RKO (cell line): ENCODE results near the gene MAB21L1.

Source experiments
- DNase-seq: peaks from one replicate; pipeline ENCODE4 v3.0.0-alpha.2; 2016; ENCODE audit warnings: low spot score

The MAB21L1 gene

GRCh38 chr13:35475960-35476943 is at the start of gene MAB21L1:
TSS of gene MAB21L1 (minus strand) at chr13:35476689. CDS start at chr13:35476138, 551 bp downstream.
- no peak for DNase-seq

- no peak for DNase-seq
Observed at GRCh38 chr13:35524171-35524570, 47.7 kb upstream of the MAB21L1 start.

- DNase-seq = no peak
Observed at GRCh38 chr13:35518337-35518946, 42.0 kb upstream of the MAB21L1 start.

GRCh38 chr13:35514801-35515502 is 38.5 kb upstream of the MAB21L1 start:
- DNase-seq = no peak

- no peak for DNase-seq
Observed at GRCh38 chr13:35514061-35514477, 37.6 kb upstream of the MAB21L1 start.

- DNase-seq = peak; percentile 35
Observed at GRCh38 chr13:35512271-35512920, 35.9 kb upstream of the MAB21L1 start.

DNA sequence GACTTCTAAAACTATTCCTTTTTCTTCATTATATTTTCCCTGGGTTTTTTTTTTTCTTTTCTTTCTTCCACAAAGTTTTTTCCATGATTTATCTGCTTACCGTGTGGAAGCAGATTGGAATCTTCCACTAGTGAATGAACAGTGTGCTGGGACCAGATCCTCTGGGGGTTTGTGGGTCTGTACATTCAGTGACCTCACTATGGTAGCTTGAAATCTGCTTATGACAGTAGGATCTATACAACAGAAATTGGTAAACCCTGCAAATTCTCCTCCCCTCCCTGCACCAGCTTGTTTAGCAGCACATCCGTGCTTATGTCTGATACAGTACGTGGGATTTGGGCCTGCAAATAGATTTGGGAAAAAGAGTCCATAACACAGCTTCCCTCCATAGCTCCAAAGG is 26.0 kb upstream of the MAB21L1 start:
- DNase-seq = no peak

DNA sequence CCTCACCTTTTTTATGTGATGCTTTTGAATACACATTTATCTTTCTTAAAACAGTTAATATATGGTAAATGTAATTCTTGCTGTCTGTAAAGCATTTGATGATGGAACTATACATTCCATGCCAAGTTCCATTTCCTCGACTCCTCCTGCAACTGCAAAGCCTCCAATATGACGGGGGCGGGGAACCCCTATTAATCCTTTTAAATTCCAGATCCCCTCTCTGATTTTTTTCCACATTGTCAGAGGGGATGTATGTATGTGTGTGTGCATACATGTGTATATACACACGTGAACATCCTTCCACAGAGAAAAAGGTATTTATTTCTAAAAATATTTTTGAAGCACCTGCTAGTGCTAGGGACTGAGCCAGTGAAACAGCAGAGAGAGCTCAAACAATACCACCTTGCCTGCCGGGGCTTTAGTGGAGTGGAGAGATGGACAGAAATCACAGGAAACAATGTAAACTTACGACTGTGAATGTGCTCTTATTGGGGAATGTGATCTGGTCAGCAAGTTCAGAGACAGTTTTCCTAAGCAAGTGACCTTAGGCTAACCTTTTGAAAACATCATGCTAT is 25.3 kb upstream of the MAB21L1 start:
- no peak for DNase-seq

DNA sequence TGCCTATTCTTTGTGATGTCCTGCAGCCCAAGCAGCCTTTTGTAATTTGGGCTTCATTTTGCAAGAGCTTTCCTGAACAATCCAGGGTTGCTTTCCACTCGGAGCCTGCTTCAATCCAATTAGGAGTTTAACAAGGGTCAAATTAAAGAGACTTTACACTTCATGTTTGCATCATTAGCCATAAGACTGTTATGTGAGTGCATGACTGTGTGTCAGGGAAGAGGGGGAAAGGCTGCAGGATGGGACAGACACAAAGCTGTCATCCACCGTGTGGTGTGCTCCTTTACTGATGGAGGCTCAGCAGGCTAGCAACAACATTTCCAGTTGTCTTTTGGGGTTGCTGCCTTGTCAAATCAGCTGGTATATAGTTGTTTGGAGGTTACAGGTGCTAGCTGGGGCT is 23.7 kb upstream of the MAB21L1 start:
- DNase-seq = no peak

- DNase-seq = no peak
Observed at GRCh38 chr13:35499676-35500075, 23.2 kb upstream of the MAB21L1 start.

- DNase-seq = no peak
Observed at GRCh38 chr13:35499196-35499662, 22.7 kb upstream of the MAB21L1 start.

- DNase-seq = no peak
Observed at GRCh38 chr13:35498231-35498630, 21.7 kb upstream of the MAB21L1 start.

- no peak for DNase-seq
Observed at GRCh38 chr13:35496761-35497386, 20.4 kb upstream of the MAB21L1 start.

DNA sequence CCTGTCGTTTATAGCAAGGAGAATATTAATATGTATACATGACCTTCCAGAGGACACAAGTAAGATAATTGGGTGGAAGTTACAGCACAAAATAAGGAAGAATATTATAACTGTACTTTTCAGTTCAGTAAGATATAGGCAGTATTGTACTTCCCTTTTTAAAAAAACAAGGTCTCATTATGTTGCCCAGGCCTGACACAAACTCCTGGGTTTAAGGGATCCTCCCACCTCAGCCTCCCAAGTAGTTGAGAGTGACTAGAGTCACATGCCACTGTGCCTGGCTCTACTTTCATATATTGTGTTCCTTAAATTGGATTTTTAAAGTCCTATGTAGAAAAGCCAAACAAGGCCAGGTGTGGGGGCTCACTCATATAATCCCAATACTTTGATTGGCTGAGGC is 19.5 kb upstream of the MAB21L1 start:
- DNase-seq = no peak

- DNase-seq = no peak
Observed at GRCh38 chr13:35489050-35489449, 12.6 kb upstream of the MAB21L1 start.

DNA sequence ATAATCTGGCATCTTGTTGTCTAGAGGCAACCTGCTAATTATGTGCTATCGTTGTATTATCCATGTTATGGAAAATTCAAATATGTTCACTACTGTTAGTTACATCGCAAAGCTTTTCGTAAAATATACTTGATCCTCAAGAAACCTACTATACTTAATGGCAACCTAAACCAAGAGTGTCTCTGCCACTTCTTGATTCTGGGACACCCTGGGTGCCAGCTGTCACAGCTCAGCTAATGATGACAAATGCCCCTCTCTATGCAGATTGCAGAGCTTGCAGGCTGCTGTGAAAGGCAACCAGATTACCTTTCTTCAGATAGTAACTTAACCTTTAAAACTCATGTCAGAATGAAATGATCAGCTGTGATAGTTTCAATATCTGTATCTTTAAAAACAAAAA is 8.9 kb upstream of the MAB21L1 start:
- no peak for DNase-seq

- no peak for DNase-seq
Observed at GRCh38 chr13:35484384-35484783, 7.9 kb upstream of the MAB21L1 start.

DNA sequence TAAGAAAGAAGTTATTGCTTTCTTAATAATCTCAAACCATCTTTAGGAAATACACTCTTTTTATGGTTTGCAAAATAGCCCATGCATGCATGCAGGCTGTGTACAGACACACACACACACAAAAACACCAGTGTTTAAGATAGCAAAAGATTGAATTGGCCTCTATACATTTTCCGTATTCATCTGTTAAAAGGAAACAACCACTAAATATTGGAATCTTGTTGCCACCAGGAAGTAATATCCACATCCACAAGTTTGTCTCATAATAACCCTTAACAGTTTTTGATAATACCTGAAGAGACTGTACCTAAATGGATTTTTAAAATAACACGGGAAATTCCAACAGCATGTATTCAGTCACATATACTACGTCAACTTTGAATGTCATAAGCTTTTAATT is 7.3 kb upstream of the MAB21L1 start:
- no peak for DNase-seq

DNA sequence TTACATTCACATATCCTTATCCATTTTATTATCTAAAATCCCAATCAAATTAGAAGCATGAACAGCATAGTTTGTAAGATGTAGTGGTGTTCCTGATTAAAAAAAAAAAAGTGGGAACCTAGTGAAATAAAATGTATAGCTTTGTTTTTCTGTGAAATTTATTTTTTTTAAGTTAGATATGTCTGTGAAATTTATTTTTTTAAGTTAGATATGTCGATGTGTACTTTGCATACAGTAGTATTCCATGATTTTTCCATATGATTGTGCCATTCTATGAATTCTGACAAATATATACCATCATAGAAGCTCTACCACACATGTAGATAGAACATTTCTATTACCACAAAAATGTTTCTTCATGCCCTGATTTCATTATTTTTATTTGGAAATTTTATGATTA is 6.0 kb upstream of the MAB21L1 start:
- no peak for DNase-seq

DNA sequence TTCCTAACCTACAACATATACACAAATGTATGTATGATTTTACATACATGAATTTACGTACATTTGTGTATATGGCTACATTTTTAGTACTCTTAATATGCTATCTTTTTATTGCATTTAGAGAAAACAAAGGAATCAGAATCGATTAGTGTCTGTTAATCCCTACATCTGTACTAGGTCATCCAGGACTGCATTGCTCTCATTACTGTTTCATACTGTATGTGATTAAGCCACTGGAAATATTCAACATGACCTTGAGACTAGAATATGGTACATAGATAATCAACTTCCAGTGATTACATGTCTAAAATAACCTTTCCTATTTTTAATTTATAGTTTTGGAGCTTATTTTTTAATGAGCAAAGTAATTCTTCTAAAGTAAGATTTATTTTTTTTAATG is 5.3 kb upstream of the MAB21L1 start:
- no peak for DNase-seq

- DNase-seq = no peak
Observed at GRCh38 chr13:35480346-35480745, 3.9 kb upstream of the MAB21L1 start.
